Mammary epithelial cell (primary cell): Measurements from ENCODE around the gene COA7.

Experiments used
- EZH2 ChIP-seq: IDR thresholded peaks from 2 replicates; pipeline ENCODE4 v1.6.1; 2012; ENCODE audit warnings: low read length, inconsistent platforms, borderline replicate concordance
- TF ChIP-seq, protein P1 (sequence below), 2 donors: IDR thresholded peaks in 1 of 2; conservative IDR thresholded peaks in 1 of 2; 2 replicates each; pipeline ENCODE4 v1.5.1; 2011 to 2012; ENCODE audit warnings: inconsistent platforms in 2 of 2, low read length in 2 of 2, mild to moderate bottlenecking in 2 of 2, control low read depth in 1 of 2, low read depth in 1 of 2; ENCODE audit not compliant: insufficient read depth in 1 of 2; ENCODE audit errors: extremely low read depth in 1 of 2

DNA sequence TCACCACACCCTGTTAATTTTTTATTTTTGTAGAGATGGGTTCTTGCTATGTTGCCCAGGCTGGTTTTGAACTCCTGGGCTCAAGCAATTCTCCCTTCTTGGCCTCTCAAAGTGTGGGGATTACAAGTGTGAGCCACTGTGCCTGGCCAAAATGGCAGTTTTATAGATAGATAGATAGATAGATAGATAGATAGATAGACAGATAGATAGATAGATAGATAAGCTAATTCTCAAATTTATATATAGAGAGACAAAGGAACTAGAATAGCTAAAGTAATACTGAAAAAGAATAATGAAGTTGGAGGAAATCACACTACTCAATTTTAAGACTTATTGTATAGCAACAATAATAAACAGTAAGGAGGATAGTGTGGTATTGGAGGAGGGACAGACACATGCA lies 44.1 kb downstream of the COA7 start:
- TF ChIP-seq EZH2, result no peak
- TF ChIP-seq, protein P1, sequence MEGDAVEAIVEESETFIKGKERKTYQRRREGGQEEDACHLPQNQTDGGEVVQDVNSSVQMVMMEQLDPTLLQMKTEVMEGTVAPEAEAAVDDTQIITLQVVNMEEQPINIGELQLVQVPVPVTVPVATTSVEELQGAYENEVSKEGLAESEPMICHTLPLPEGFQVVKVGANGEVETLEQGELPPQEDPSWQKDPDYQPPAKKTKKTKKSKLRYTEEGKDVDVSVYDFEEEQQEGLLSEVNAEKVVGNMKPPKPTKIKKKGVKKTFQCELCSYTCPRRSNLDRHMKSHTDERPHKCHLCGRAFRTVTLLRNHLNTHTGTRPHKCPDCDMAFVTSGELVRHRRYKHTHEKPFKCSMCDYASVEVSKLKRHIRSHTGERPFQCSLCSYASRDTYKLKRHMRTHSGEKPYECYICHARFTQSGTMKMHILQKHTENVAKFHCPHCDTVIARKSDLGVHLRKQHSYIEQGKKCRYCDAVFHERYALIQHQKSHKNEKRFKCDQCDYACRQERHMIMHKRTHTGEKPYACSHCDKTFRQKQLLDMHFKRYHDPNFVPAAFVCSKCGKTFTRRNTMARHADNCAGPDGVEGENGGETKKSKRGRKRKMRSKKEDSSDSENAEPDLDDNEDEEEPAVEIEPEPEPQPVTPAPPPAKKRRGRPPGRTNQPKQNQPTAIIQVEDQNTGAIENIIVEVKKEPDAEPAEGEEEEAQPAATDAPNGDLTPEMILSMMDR (conservative IDR thresholded peaks at IDR 0.05 in 1 of 2, IDR thresholded peaks at IDR 0.05 in 1 of 2; ENCODE audit: extremely low read depth in 1 of 2, insufficient read depth in 1 of 2, low read depth in 1 of 2, low read length in 2 of 2), result no peak
